Esophagus (tissue), 2 donors: Measurements from ENCODE around the gene RRP1B. TPM values are rescaled to one million over a fixed set of nuclear protein-coding genes. Genes with fewer than 3 reads are reported as not detected.
A peak's percentile ranks its signal among the peaks of the same experiment; 100 is the strongest.

ENCODE experiments used
- H3K27ac ChIP-seq, 2 donors: one replicate each; pipeline ENCODE4 v1.5.1; 2013; ENCODE audit warnings: low read depth in 2 of 2, mild to moderate bottlenecking in 2 of 2, inconsistent platforms in 1 of 2, low read length in 1 of 2, moderate library complexity in 1 of 2
- H3K27me3 ChIP-seq, 2 donors: one replicate each; pipeline ENCODE4 v1.6.1; 2013; ENCODE audit warnings: low read length in 2 of 2, control low read depth in 1 of 2, mild to moderate bottlenecking in 1 of 2; ENCODE audit not compliant: insufficient read depth in 2 of 2, control insufficient read depth in 1 of 2
- H3K36me3 ChIP-seq, 2 donors: one replicate each; pipeline ENCODE4 v1.6.1; 2013; ENCODE audit warnings: low read length in 1 of 2; ENCODE audit not compliant: control insufficient read depth in 2 of 2, insufficient read depth in 2 of 2
- H3K4me1 ChIP-seq, 2 donors: one replicate each; pipeline ENCODE4 v1.6.1; 2013; ENCODE audit warnings: low read length in 1 of 2; ENCODE audit not compliant: control insufficient read depth in 2 of 2, insufficient read depth in 2 of 2
- H3K4me3 ChIP-seq, 2 donors: one replicate each; pipeline ENCODE4 v1.5.1; 2013; ENCODE audit warnings: low read length in 2 of 2, mild to moderate bottlenecking in 2 of 2, low read depth in 1 of 2, moderate library complexity in 1 of 2
- H3K9me3 ChIP-seq, 2 donors: one replicate each; pipeline ENCODE4 v1.6.1; 2013; ENCODE audit warnings: mild to moderate bottlenecking in 2 of 2, low read depth in 1 of 2, low read length in 1 of 2, moderate library complexity in 1 of 2; ENCODE audit not compliant: control insufficient read depth in 2 of 2, insufficient read depth in 1 of 2
- WGBS, 2 donors: extraction: QIAGEN DNeasy Blood & Tissue Kit; methylation state at CpG; one replicate each; pipeline ENCODE4 v1.1.7; 2013; 5-methylcytosine and 5-hydroxymethylcytosine counted together
- polyA plus RNA-seq, 2 donors: library from polyadenylated mRNA; stranded (reverse); fragments of 200-250 nt; gene quantifications; one replicate each; pipeline ENCODE4 v1.2.3, GENCODE V29; 2013
- donor health status: healthy with polysubstance abuse.
- donor health status: Bipolar disorder and iron deficiency.

Gene RRP1B
- polyA plus RNA-seq, 2 donors = 5.6 to 6.6 TPM

GRCh38 chr21:43718872-43719747, 59.8 kb downstream of the RRP1B start, which contains the start of gene PDXK:
PDXK (plus strand) TSS chr21:43719129; CDS start chr21:43719295, 166 bp downstream.
- H3K27ac ChIP-seq = peak within 1 kb of the TSS; percentile 91 to 94

GRCh38 chr21:43719748-43720538, 60.6 kb downstream of the RRP1B start:
- Histone ChIP-seq H3K4me1 (peaks cover 13 to 27% of the 10 kb centered on the region in 2 donors), H3K27me3 (no peaks in the 10 kb centered on the region)
- WGBS, 2 donors = 9 to 12% methylated on average over 48 to 49 of the region's 49 CpGs

More at GRCh38 chr21:43718872-43719747, 59.8 kb downstream of the RRP1B start, which contains the start of gene PDXK:
- WGBS, 2 donors = 1% methylated on average over 76 to 117 of the region's 117 CpGs
- H3K9me3 ChIP-seq = no peaks in the 10 kb centered on the region
- H3K36me3 ChIP-seq = peaks cover 0 to 9% of the 10 kb centered on the region in 2 donors
- H3K27me3 ChIP-seq = no peaks in the 10 kb centered on the region
- H3K4me3 ChIP-seq = peak within 1 kb of the TSS; percentile 82 to 93
- peaks cover 13 to 27% of the 10 kb centered on the region in 2 donors for H3K4me1 ChIP-seq

DNA sequence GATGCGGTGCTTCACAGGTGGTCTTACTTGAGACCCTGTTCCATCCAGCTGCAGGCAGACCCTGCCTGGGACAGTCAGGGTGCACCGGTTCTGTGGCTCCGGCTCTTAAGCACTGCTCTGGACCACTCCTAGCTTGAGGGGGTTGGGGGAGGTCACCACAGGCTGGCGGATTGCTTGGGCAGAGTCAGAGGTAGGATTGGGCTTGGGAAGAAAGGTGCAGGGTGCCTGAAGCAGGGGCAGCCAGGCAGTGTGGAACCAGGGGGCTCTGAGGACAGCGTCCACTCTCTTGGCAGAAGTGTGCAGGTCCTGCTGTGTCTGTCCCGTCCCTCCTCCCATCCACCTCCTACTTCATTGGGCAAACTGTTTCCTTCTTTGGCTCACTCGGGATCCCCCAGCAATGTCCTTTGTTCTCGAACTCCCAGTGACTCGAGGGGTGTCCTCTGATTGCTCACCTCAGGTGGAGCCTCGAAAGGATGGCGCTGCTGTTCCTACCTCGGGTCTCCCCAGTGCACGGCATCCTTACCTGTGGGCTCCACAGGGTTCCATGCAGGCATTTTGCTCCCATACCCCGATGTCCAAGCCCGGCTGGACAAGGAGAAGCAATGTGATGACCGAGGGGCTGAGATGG, 61.3 kb downstream of the RRP1B start:
- no peaks in the 10 kb centered on the region for H3K9me3 ChIP-seq
- H3K4me3 ChIP-seq = peak overlapping the region; percentile 82 to 93
- peak overlapping the region in 1 of 2 donors; percentile 9 for H3K27ac ChIP-seq
- WGBS, 2 donors = 74 to 80% methylated on average over 16 of the region's 16 CpGs
- H3K36me3 ChIP-seq = peaks cover 0 to 11% of the 10 kb centered on the region in 2 donors
- no peaks in the 10 kb centered on the region for H3K27me3 ChIP-seq
- peaks cover 13 to 27% of the 10 kb centered on the region in 2 donors for H3K4me1 ChIP-seq

More at GRCh38 chr21:43719748-43720538, 60.6 kb downstream of the RRP1B start:
- peaks cover 0 to 11% of the 10 kb centered on the region in 2 donors for H3K36me3 ChIP-seq
- H3K4me3 ChIP-seq = peak overlapping the region; percentile 82 to 93
- H3K9me3 ChIP-seq = no peaks in the 10 kb centered on the region
- H3K27ac ChIP-seq = peak overlapping the region; percentile 91 to 94

- H3K4me1 ChIP-seq = peaks cover 13 to 27% of the 10 kb centered on the region in 2 donors
- WGBS, 2 donors = 75 to 78% methylated on average over 4 of the region's 4 CpGs
- H3K27me3 ChIP-seq = no peaks in the 10 kb centered on the region
- H3K36me3 ChIP-seq = peaks cover 0 to 11% of the 10 kb centered on the region in 2 donors
- H3K4me3 ChIP-seq = no peak overlapping the region
- no peaks in the 10 kb centered on the region for H3K9me3 ChIP-seq
- H3K27ac ChIP-seq = no peak overlapping the region
Measured at GRCh38 chr21:43721206-43721605, 61.8 kb downstream of the RRP1B start.

DNA sequence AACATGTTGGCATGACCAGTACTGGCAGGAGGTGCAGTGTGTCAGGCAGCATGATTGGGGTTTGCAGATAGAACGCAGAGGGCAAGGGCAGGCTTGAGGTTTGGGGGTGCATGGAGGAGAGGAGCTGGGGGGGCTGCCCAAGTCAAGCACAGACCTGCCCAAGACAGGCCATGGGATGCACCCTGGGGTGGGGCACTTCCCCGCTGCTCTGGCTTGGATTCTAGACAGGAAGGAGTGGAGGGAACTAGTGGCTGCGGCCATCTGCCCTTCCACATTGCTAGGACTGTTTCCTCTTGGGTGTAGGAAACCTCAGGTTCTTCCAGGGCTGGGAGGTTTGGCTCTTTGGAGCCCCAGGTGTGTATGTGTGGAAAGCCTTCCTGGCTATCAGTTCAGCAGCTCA, 62.6 kb downstream of the RRP1B start:
- WGBS, 2 donors = 51 to 69% methylated on average over 3 of the region's 3 CpGs
- Histone ChIP-seq H3K4me1 (peaks cover 13 to 32% of the 10 kb centered on the region in 2 donors), H3K36me3 (peaks cover 0 to 11% of the 10 kb centered on the region in 2 donors), H3K9me3 (no peaks in the 10 kb centered on the region), H3K27me3 (no peaks in the 10 kb centered on the region), H3K4me3 (no peak overlapping the region), H3K27ac (peak overlapping the region in 1 of 2 donors; percentile 36)

- H3K4me3 ChIP-seq = no peak overlapping the region
- H3K27me3 ChIP-seq = no peaks in the 10 kb centered on the region
- H3K36me3 ChIP-seq = peaks cover 0 to 11% of the 10 kb centered on the region in 2 donors
- no peaks in the 10 kb centered on the region for H3K9me3 ChIP-seq
- no peak overlapping the region for H3K27ac ChIP-seq
- 82 to 92% methylated on average over 12 of the region's 12 CpGs for WGBS, 2 donors
- H3K4me1 ChIP-seq = peaks cover 19 to 44% of the 10 kb centered on the region in 2 donors
Measured at GRCh38 chr21:43723648-43724047, 64.3 kb downstream of the RRP1B start.

GRCh38 chr21:43726686-43727518, 67.5 kb downstream of the RRP1B start:
- H3K4me3 ChIP-seq = no peak overlapping the region
- peak overlapping the region; percentile 64 to 88 for H3K27ac ChIP-seq
- peaks cover 18 to 40% of the 10 kb centered on the region in 2 donors for H3K4me1 ChIP-seq
- H3K27me3 ChIP-seq = no peaks in the 10 kb centered on the region
- WGBS, 2 donors = 51 to 58% methylated on average over 21 of the region's 21 CpGs
- H3K9me3 ChIP-seq = no peaks in the 10 kb centered on the region
- peaks cover 0 to 9% of the 10 kb centered on the region in 2 donors for H3K36me3 ChIP-seq

GRCh38 chr21:43727519-43728153, 68.3 kb downstream of the RRP1B start:
- H3K27ac ChIP-seq = peak overlapping the region; percentile 68 to 88
- no peaks in the 10 kb centered on the region for H3K9me3 ChIP-seq
- WGBS, 2 donors = 57 to 59% methylated on average over 10 of the region's 10 CpGs
- H3K27me3 ChIP-seq = no peaks in the 10 kb centered on the region
- peaks cover 0 to 9% of the 10 kb centered on the region in 2 donors for H3K36me3 ChIP-seq
- H3K4me3 ChIP-seq = no peak overlapping the region
- H3K4me1 ChIP-seq = peaks cover 17 to 38% of the 10 kb centered on the region in 2 donors
